ENCODE measurements around the gene HAUS7.
A peak's percentile ranks its signal among the peaks of the same experiment; 100 is the strongest.

HAUS7 gene

GRCh38 chrX:153491918-153492317 is 21.5 kb upstream of the HAUS7 start:
- no peak for TF ChIP-seq RARB (CRISPR knock-in tag; IDR thresholded peaks at IDR 0.05)
- no peak for TF ChIP-seq ZFP30 (CRISPR knock-in tag; IDR thresholded peaks at IDR 0.05)
- TF ChIP-seq PPARA (CRISPR knock-in tag; IDR thresholded peaks at IDR 0.05; ENCODE audit: borderline replicate concordance): no peak
- TF ChIP-seq ZFP3 (CRISPR knock-in tag; IDR thresholded peaks at IDR 0.05): no peak
- no peak for TF ChIP-seq ZNF565 (CRISPR knock-in tag; conservative IDR thresholded peaks at IDR 0.05; ENCODE audit: low read depth)
- TF ChIP-seq CSRNP3 (CRISPR knock-in tag; IDR thresholded peaks at IDR 0.05): no peak
- no peak for TF ChIP-seq BACH2 (CRISPR knock-in tag; IDR thresholded peaks at IDR 0.05; ENCODE audit: borderline replicate concordance)
- no peak for TF ChIP-seq ZNF8 (CRISPR knock-in tag; IDR thresholded peaks at IDR 0.05)
- TF ChIP-seq PATZ1 (CRISPR knock-in tag; IDR thresholded peaks at IDR 0.05; ENCODE audit: borderline replicate concordance): no peak
- no peak for TF ChIP-seq CREB5 (CRISPR knock-in tag; IDR thresholded peaks at IDR 0.05; ENCODE audit: low read depth)
- TF ChIP-seq TCF4 (CRISPR knock-in tag; IDR thresholded peaks at IDR 0.05; ENCODE audit: borderline replicate concordance): no peak
- TF ChIP-seq OSR1 (CRISPR knock-in tag; IDR thresholded peaks at IDR 0.05): no peak
- no peak for TF ChIP-seq TSHZ2 (CRISPR knock-in tag; IDR thresholded peaks at IDR 0.05)
- TF ChIP-seq ISL1 (CRISPR knock-in tag; IDR thresholded peaks at IDR 0.05): no peak
- TF ChIP-seq ZC3H10 (CRISPR knock-in tag; IDR thresholded peaks at IDR 0.05): no peak
- no peak for TF ChIP-seq CSDC2 (CRISPR knock-in tag; IDR thresholded peaks at IDR 0.05)
- TF ChIP-seq ARNTL (CRISPR knock-in tag; IDR thresholded peaks at IDR 0.05; ENCODE audit: borderline replicate concordance, low read depth): no peak
- TF ChIP-seq ESRRG (CRISPR knock-in tag; IDR thresholded peaks at IDR 0.05): no peak
- TF ChIP-seq POU6F1 (CRISPR knock-in tag; IDR thresholded peaks at IDR 0.05; ENCODE audit: borderline replicate concordance, low read depth): no peak
- TF ChIP-seq TOX (CRISPR knock-in tag; IDR thresholded peaks at IDR 0.05; ENCODE audit: borderline replicate concordance): no peak
- peak; percentile 1; the same call in 1 of the 3 replicates for ATAC-seq

- no peak; the same call in 2 of the 3 replicates for ATAC-seq
- TF ChIP-seq POU6F1 (CRISPR knock-in tag; IDR thresholded peaks at IDR 0.05; ENCODE audit: borderline replicate concordance, low read depth) (no peak), ESRRG (CRISPR knock-in tag; IDR thresholded peaks at IDR 0.05) (no peak), GLIS3 (CRISPR knock-in tag; IDR thresholded peaks at IDR 0.05) (no peak), ARNTL (CRISPR knock-in tag; IDR thresholded peaks at IDR 0.05; ENCODE audit: borderline replicate concordance, low read depth) (no peak), BACH2 (CRISPR knock-in tag; IDR thresholded peaks at IDR 0.05; ENCODE audit: borderline replicate concordance) (no peak), CSRNP3 (CRISPR knock-in tag; IDR thresholded peaks at IDR 0.05) (no peak), ZC3H10 (CRISPR knock-in tag; IDR thresholded peaks at IDR 0.05) (no peak), ZFP3 (CRISPR knock-in tag; IDR thresholded peaks at IDR 0.05) (no peak), ZNF565 (CRISPR knock-in tag; conservative IDR thresholded peaks at IDR 0.05; ENCODE audit: low read depth) (no peak), CREB5 (CRISPR knock-in tag; IDR thresholded peaks at IDR 0.05; ENCODE audit: low read depth) (no peak), ZFP30 (CRISPR knock-in tag; IDR thresholded peaks at IDR 0.05) (no peak), ISL1 (CRISPR knock-in tag; IDR thresholded peaks at IDR 0.05) (no peak), TSHZ2 (CRISPR knock-in tag; IDR thresholded peaks at IDR 0.05) (no peak)
Observed at GRCh38 chrX:153491351-153491914, 21.1 kb upstream of the HAUS7 start.
